ENCODE data around the gene MYO5B. TPM values are rescaled to one million over a fixed set of nuclear protein-coding genes. Genes with fewer than 3 reads are reported as not detected.

MYO5B gene
- polyA plus RNA-seq, 1 donor from 2014 or later, result 0.42 TPM

DNA sequence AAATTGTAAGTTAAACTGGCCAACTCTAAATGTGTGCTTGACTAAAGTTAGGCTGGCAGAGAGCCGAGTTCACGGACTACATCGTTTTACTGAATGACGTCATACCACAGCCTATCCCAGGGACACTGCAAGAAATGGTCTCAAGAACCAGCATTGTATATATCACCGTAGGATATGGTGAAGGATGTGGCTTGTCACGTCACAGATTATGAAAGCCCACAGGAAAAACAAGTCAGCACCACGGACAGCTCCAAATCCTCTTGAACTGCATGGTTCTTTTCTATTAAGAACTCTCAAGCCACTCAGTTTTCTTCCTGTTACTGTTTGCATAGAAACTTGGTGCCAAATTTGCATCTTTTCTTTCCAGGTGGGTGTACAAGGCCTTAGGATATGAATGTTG, 296.5 kb downstream of the MYO5B start:
- H3F3A ChIP-seq (ENCODE audit: insufficient read depth, low read length, poor library complexity, severe bottlenecking), result no peaks in the 10 kb centered on the region
- H3K9me3 ChIP-seq (ENCODE audit: low read length), result no peaks in the 10 kb centered on the region
- no peak overlapping the region for H3K9ac ChIP-seq (ENCODE audit: low read length)
- no peak overlapping the region for H2AFZ ChIP-seq (ENCODE audit: low read depth, low read length)
- no peak overlapping the region for H3K4me3 ChIP-seq (ENCODE audit: low read length)
- TF ChIP-seq EZH2 (IDR thresholded peaks at IDR 0.05; ENCODE audit: borderline replicate concordance, insufficient read depth, low read length, poor library complexity, severe bottlenecking), result no peak
- no peak for TF ChIP-seq RAD21 (conservative IDR thresholded peaks at IDR 0.05)
- no peak for TF ChIP-seq SMC3 (conservative IDR thresholded peaks at IDR 0.05; ENCODE audit: poor library complexity)
- TF ChIP-seq, protein P1, sequence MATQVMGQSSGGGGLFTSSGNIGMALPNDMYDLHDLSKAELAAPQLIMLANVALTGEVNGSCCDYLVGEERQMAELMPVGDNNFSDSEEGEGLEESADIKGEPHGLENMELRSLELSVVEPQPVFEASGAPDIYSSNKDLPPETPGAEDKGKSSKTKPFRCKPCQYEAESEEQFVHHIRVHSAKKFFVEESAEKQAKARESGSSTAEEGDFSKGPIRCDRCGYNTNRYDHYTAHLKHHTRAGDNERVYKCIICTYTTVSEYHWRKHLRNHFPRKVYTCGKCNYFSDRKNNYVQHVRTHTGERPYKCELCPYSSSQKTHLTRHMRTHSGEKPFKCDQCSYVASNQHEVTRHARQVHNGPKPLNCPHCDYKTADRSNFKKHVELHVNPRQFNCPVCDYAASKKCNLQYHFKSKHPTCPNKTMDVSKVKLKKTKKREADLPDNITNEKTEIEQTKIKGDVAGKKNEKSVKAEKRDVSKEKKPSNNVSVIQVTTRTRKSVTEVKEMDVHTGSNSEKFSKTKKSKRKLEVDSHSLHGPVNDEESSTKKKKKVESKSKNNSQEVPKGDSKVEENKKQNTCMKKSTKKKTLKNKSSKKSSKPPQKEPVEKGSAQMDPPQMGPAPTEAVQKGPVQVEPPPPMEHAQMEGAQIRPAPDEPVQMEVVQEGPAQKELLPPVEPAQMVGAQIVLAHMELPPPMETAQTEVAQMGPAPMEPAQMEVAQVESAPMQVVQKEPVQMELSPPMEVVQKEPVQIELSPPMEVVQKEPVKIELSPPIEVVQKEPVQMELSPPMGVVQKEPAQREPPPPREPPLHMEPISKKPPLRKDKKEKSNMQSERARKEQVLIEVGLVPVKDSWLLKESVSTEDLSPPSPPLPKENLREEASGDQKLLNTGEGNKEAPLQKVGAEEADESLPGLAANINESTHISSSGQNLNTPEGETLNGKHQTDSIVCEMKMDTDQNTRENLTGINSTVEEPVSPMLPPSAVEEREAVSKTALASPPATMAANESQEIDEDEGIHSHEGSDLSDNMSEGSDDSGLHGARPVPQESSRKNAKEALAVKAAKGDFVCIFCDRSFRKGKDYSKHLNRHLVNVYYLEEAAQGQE (IDR thresholded peaks at IDR 0.05; ENCODE audit: borderline replicate concordance), result peak; percentile 60
- TF ChIP-seq MXI1 (conservative IDR thresholded peaks at IDR 0.05; ENCODE audit: poor library complexity, severe bottlenecking), result no peak
- no peak for TF ChIP-seq EP300 (conservative IDR thresholded peaks at IDR 0.05; ENCODE audit: poor library complexity, severe bottlenecking)
- no peak for TF ChIP-seq POLR2AphosphoS5 (IDR thresholded peaks at IDR 0.05)
- TF ChIP-seq, protein P2, sequence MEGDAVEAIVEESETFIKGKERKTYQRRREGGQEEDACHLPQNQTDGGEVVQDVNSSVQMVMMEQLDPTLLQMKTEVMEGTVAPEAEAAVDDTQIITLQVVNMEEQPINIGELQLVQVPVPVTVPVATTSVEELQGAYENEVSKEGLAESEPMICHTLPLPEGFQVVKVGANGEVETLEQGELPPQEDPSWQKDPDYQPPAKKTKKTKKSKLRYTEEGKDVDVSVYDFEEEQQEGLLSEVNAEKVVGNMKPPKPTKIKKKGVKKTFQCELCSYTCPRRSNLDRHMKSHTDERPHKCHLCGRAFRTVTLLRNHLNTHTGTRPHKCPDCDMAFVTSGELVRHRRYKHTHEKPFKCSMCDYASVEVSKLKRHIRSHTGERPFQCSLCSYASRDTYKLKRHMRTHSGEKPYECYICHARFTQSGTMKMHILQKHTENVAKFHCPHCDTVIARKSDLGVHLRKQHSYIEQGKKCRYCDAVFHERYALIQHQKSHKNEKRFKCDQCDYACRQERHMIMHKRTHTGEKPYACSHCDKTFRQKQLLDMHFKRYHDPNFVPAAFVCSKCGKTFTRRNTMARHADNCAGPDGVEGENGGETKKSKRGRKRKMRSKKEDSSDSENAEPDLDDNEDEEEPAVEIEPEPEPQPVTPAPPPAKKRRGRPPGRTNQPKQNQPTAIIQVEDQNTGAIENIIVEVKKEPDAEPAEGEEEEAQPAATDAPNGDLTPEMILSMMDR (IDR thresholded peaks at IDR 0.05; ENCODE audit: poor library complexity, severe bottlenecking), result no peak
- H3K4me2 ChIP-seq (ENCODE audit: low read length), result no peak overlapping the region
- H3K36me3 ChIP-seq (ENCODE audit: insufficient read depth, low read length), result no peaks in the 10 kb centered on the region
- H4K20me1 ChIP-seq (ENCODE audit: insufficient read depth), result no peaks in the 10 kb centered on the region
- no peaks in the 10 kb centered on the region for H3K27me3 ChIP-seq (ENCODE audit: insufficient read depth, low read depth, low read length)
- H3K79me2 ChIP-seq (replicated peaks; ENCODE audit: insufficient read depth, low read length), result no peaks in the 10 kb centered on the region
- no peaks in the 10 kb centered on the region for H3K9me2 ChIP-seq (ENCODE audit: insufficient read depth, low read length)
- H3K27ac ChIP-seq (ENCODE audit: low read length), result no peak overlapping the region

DNA sequence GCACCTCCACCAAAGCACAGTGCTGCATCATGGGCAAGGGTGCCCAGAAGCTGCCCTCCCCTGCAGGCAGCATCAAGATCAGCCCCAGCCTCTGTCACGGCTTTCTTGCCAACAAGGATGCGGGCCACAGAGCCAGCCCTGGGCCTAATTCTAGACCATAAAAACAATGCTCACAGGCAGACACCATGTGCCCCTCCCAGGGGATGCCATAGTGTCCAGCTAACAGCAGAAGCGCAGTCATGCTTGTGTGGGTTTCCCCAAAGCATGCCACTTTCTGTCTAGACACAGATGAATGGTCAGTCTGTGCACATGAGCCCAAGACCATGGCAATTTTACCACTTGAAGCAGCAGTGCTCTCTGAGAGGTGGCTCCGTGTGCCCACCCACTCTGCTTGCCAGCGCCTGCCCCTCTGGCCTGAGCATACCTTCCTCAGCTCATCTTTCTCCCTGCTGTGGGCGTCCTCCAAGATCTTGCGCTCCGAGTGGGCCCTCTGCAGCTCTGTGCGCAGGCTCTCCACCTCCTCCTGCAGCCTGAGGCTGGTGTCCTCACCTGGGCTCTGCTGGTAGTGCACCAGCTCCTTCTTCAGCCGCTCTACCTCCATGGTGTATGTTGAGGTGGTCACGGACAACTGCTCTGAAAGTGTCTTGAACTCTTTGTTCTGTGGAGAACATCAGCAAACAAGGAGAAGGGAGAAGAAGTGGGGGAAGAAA, 300.3 kb downstream of the MYO5B start:
- Histone ChIP-seq H3K36me3 (ENCODE audit: insufficient read depth, low read length) (no peaks in the 10 kb centered on the region), H3K9ac (ENCODE audit: low read length) (no peak overlapping the region), H3K9me2 (ENCODE audit: insufficient read depth, low read length) (no peaks in the 10 kb centered on the region), H3K79me2 (replicated peaks; ENCODE audit: insufficient read depth, low read length) (no peaks in the 10 kb centered on the region), H3K9me3 (ENCODE audit: low read length) (no peaks in the 10 kb centered on the region), H3F3A (ENCODE audit: insufficient read depth, low read length, poor library complexity, severe bottlenecking) (no peaks in the 10 kb centered on the region), H2AFZ (ENCODE audit: low read depth, low read length) (no peak overlapping the region), H3K4me2 (ENCODE audit: low read length) (no peak overlapping the region), H3K27me3 (ENCODE audit: insufficient read depth, low read depth, low read length) (no peaks in the 10 kb centered on the region), H4K20me1 (ENCODE audit: insufficient read depth) (no peaks in the 10 kb centered on the region), H3K27ac (ENCODE audit: low read length) (no peak overlapping the region), H3K4me3 (ENCODE audit: low read length) (no peak overlapping the region)
- TF ChIP-seq POLR2AphosphoS5 (IDR thresholded peaks at IDR 0.05), result no peak
- no peak for TF ChIP-seq TAF1 (IDR thresholded peaks at IDR 0.05; ENCODE audit: low read depth)
- TF ChIP-seq SMC3 (conservative IDR thresholded peaks at IDR 0.05; ENCODE audit: poor library complexity), result no peak
- TF ChIP-seq, protein P1 (IDR thresholded peaks at IDR 0.05; ENCODE audit: borderline replicate concordance), result no peak
- no peak for TF ChIP-seq EP300 (conservative IDR thresholded peaks at IDR 0.05; ENCODE audit: poor library complexity, severe bottlenecking)
- TF ChIP-seq MXI1 (conservative IDR thresholded peaks at IDR 0.05; ENCODE audit: poor library complexity, severe bottlenecking), result no peak
- TF ChIP-seq EZH2 (IDR thresholded peaks at IDR 0.05; ENCODE audit: borderline replicate concordance, insufficient read depth, low read length, poor library complexity, severe bottlenecking), result no peak
- TF ChIP-seq, protein P2 (IDR thresholded peaks at IDR 0.05; ENCODE audit: poor library complexity, severe bottlenecking), result no peak
- no peak for TF ChIP-seq RAD21 (conservative IDR thresholded peaks at IDR 0.05)
